ENCODE results near the gene OBSCN.

DNA sequence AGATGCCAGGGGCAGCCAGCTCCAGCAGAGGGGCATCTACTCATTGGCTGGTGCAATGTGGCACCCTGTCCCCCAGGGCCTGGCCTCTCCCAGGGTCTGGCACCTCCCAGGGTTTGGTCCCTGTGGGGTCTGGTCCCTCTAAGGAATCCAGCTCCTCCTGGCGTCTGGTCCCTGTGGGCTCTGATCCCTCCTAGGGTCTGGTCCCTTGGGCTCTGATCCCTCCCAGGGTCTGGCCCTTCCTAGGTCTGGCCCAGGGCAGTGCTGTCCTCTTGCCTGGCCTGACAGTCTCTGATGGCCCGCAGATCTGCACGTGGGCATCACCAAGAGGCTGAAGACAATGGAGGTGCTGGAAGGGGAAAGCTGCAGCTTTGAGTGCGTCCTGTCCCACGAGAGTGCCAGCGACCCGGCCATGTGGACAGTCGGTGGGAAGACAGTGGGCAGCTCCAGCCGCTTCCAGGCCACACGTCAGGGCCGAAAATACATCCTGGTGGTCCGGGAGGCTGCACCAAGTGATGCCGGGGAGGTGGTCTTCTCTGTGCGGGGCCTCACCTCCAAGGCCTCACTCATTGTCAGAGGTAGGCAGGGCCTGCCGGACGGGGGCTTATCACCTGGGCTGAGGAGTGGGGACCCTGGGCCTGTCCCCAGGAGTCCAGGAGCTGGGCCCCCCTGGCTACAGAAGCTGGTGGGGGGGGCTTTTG is 73.9 kb downstream of the OBSCN start:
- TF ChIP-seq, protein P1, sequence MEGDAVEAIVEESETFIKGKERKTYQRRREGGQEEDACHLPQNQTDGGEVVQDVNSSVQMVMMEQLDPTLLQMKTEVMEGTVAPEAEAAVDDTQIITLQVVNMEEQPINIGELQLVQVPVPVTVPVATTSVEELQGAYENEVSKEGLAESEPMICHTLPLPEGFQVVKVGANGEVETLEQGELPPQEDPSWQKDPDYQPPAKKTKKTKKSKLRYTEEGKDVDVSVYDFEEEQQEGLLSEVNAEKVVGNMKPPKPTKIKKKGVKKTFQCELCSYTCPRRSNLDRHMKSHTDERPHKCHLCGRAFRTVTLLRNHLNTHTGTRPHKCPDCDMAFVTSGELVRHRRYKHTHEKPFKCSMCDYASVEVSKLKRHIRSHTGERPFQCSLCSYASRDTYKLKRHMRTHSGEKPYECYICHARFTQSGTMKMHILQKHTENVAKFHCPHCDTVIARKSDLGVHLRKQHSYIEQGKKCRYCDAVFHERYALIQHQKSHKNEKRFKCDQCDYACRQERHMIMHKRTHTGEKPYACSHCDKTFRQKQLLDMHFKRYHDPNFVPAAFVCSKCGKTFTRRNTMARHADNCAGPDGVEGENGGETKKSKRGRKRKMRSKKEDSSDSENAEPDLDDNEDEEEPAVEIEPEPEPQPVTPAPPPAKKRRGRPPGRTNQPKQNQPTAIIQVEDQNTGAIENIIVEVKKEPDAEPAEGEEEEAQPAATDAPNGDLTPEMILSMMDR (IDR thresholded peaks at IDR 0.05), result no peak
- TF ChIP-seq EP300 (IDR thresholded peaks at IDR 0.05) (no peak), POLR2A (IDR thresholded peaks at IDR 0.05) (no peak)

Data from sigmoid colon (tissue), 4 donors.